Stimulated activated CD4-positive, alpha-beta T cell treated with anti-CD3 and anti-CD28 coated beads, Interleukin-1b, Interleukin-23, amount 100 ng/mL, for 48 hours (primary cell): Measurements from ENCODE around the gene AFF2.

ENCODE experiments used
- DNase-seq: peaks from one replicate; pipeline ENCODE4 v3.0.0-alpha.2; 2020

AFF2 gene

GRCh38 chrX:148500423-148501385 lies at the start of gene AFF2:
AFF2 (plus strand) TSS chrX:148500617; CDS start chrX:148501098, 481 bp downstream.
- peak; percentile 47 for DNase-seq

GRCh38 chrX:148457279-148457678 lies 43.1 kb upstream of the AFF2 start:
- no peak for DNase-seq

- no peak for DNase-seq
These were observed 41.1 kb upstream of the AFF2 start for GRCh38 chrX:148459343-148459742.

GRCh38 chrX:148466292-148466691 lies 34.1 kb upstream of the AFF2 start:
- no peak for DNase-seq

- no peak for DNase-seq
These were observed 30.1 kb upstream of the AFF2 start for GRCh38 chrX:148470324-148470723.

DNA sequence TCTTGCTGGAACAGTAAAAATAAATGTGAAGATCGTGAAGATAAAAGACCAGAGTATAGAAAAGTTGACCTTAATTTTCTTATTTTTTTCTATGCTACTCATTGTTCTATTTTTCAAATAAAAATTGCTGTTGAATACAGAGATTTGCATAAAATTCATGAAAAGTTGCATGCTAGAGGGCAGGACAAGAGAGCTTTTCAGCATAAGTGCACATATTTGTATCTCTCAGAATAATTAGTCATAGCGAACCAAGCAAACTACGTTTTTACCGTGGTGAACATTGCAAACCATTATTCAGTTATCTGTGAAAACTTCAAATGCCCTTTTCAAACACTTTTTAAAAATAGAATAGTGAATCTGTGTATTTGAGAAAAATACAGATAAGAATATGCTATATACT lies 26.4 kb upstream of the AFF2 start:
- no peak for DNase-seq

GRCh38 chrX:148492057-148492456 lies 8.4 kb upstream of the AFF2 start:
- DNase-seq: no peak

GRCh38 chrX:148495176-148495575 lies 5.2 kb upstream of the AFF2 start:
- DNase-seq: no peak

DNA sequence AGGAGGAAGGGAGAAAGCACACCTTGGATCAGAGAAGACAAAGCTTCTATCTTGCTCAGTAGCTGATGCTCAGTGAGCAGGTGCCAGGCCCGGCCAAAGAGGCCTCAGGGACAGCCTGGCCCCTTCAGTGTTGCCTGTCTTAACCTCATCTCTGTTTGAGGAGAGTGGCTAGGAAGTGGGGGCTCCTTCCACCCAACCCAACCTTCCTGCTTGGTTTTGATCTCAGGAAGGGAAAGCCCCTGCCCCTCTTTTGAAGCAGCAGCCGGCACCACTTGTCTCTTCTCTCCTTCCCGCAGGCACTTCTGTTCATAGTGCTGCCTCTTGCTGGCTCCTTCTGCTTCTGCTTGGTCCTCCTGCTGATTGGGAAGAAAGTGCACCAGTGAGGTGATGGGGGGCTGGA lies 2.4 kb upstream of the AFF2 start:
- DNase-seq: no peak

DNA sequence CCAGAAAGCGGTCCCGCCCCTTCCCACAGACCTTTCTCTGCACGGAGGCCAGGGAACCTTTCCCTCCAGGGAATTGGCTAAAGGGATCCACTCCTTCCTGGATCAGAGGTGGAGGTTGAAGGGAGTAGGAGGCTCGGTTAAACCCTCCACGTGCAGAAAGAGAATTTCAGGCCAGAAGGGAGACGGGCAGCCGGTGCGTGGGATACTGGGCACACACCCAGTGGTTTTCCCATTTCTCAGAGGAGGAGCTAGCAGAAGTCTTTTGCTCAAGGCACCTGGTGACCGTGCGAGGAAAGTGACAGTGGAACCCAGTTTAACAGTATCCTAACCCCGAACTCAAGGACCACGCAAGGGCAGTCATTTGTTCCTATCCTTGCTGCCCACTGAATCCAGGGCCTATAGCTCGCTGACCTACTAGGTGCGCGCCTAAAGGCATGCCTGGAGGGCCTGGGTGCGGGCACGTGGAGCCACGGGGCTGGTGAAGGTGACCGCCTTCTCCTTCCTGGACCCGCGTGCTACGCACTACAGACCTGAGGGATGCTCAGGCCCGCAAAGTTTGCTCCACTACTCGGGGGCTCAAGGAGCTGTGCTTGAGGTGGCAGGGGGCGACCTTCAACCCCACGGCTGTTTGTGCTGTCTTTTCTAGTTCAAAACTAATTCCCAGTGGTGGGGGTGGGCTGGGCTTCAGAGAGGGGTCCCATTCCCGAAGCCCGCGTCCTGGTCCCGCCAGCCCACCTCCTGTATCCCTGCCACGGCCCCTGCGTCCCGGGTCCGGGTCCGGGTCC lies 587 bp upstream of the AFF2 start:
- DNase-seq: no peak

GRCh38 chrX:148501386-148502066 lies 1.1 kb downstream of the AFF2 start:
- DNase-seq: peak; percentile 9

- no peak for DNase-seq
These were observed 4.1 kb downstream of the AFF2 start for GRCh38 chrX:148504506-148504905.

DNA sequence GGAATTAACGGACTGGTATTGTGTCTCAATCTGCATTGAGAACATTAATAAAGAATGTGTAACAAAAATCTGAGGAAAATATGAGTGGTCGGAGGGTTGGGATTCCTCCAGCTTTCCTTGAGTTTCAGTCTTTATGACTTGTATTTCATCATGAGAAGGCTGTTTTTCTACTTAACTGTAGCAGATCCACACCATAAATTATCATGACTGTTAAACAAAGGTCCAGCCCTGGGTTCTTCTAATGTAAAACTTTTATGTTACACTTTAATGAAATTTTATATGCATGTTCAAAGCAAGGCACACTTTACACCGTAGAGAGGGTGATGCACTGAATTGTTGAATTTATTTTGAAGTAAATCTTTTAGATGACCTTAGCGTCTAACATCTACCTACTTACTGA lies 7.0 kb downstream of the AFF2 start:
- DNase-seq: no peak

DNA sequence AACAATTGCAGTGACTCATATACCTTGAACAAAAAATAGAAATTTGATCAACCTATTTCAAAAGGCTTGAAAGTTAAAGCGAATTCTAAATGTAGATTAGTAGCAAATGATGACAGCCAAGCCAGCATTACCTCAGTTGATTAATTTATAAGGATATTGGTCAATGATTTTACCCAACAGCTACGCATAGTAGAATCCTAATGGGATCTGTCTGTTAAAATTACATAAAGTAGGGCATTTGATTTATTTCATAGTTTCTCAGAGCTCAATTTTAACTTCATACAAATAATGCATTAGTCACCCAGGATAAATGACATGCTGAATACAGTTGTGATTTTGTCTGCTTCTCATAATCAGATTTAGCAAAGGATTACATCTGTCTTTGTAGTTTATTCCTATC lies 12.0 kb downstream of the AFF2 start:
- DNase-seq: no peak

GRCh38 chrX:148513661-148514060 lies 13.2 kb downstream of the AFF2 start:
- no peak for DNase-seq

- no peak for DNase-seq
These were observed 16.8 kb downstream of the AFF2 start for GRCh38 chrX:148517176-148517575.

- DNase-seq: no peak
These were observed 21.6 kb downstream of the AFF2 start for GRCh38 chrX:148522006-148522405.

- DNase-seq: no peak
These were observed 23.1 kb downstream of the AFF2 start for GRCh38 chrX:148523303-148524080.

DNA sequence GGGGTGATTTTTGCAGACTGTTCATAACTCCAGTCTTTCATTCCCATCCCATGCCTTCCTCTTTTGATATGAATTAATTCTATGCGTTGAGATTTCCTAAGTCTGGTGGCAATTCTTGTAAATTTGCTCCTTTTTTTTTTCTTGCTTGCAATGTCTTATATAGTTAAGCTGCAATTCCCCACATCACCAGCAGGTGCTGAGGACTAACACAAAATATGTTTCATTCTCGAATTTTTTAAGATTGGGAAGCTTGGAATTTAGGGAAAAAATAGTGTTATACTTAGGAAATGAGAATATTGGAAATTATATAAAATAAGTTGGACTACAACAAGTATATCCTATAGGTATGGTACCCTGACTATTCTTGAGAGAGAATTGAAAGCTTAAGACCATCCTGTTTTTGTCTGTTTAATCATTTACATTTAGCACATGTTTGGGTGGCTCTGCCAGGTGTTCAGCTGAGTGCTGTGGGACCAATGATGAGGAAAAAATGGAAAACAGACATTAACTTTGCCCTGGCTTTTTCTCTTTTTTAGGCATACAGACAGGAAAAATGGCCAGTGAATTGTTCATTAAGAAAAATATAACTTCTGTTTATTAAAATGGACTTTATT lies 30.2 kb downstream of the AFF2 start:
- DNase-seq: no peak

DNA sequence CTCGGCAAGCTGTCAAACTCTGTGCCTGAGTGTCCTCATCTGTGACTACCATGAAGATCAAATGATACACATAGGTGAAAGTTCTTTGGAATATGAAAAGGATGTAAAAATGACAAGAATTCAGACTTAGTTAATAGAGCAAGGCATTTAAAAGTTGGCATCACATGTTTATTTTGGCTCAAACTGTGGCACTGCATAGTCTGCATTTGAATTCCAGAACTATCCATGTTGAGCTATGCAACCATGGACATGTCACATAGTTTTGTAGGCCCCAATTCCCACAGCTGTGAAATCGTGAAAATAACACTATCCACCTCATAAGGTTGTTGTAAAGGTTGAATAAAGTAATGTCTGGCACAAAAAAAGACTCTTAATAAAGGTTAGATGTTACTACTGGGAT lies 33.9 kb downstream of the AFF2 start:
- no peak for DNase-seq

GRCh38 chrX:148535639-148536038 lies 35.2 kb downstream of the AFF2 start:
- no peak for DNase-seq

DNA sequence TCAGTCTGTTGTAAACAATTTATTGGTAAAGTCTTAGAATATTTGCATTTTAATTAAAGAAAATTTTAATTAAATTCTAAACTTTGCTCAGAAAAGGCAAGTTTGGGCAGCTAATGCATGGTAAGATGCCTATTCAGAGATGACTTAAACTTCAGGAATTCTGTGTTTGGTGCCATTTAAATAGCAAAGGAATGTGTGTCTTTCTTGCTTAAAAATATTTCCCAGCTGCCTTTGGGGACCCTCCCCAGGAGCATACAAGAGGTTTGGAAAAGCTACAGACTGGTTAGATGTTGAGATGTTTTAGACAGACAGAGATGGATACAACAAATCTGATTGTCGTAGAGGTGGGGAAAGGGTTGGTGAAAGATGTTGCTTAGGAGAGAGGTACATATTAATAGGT lies 36.5 kb downstream of the AFF2 start:
- no peak for DNase-seq
